GM23338 (cell line): Measurements from ENCODE around the gene CTXN1. TPM values are rescaled to one million over a fixed set of nuclear protein-coding genes. Genes with fewer than 3 reads are reported as not detected.

ENCODE experiments used
- ATAC-seq: fragments of 200-7000 bp; cut with Tn5 transposase; 3 replicates; pipeline ENCODE4 v1.9.1; 2020
- DNase-seq: peaks from one replicate; pipeline ENCODE4 v3.0.0-alpha.2; 2015; ENCODE audit warnings: low spot score
- H2AFZ ChIP-seq: fragments of 200-600 bp; sonication (generic); 2 replicates; pipeline ENCODE4 v1.8.0; 2016; ENCODE audit warnings: antibody characterized with exemption, mild to moderate bottlenecking, moderate library complexity
- H3F3A ChIP-seq: fragments of 200-600 bp; sonication (generic); replicated peaks from 2 replicates; pipeline ENCODE4 v1.8.0; 2017; ENCODE audit warnings: antibody characterized with exemption, mixed run types, low read depth
- H3K27ac ChIP-seq: fragments of 200-600 bp; sonication (generic); 2 replicates; pipeline ENCODE4 v1.6.1; 2016; ENCODE audit warnings: low read depth
- H3K27me3 ChIP-seq: fragments of 200-600 bp; sonication (generic); 2 replicates; pipeline ENCODE4 v1.8.0; 2016; ENCODE audit warnings: mild to moderate bottlenecking, mixed run types, moderate library complexity; ENCODE audit not compliant: insufficient read depth
- H3K36me3 ChIP-seq: fragments of 200-600 bp; sonication (generic); 2 replicates; pipeline ENCODE4 v1.8.0; 2016; ENCODE audit warnings: mild to moderate bottlenecking; ENCODE audit not compliant: insufficient read depth
- H3K4me1 ChIP-seq: fragments of 200-600 bp; sonication (generic); 2 replicates; pipeline ENCODE4 v1.8.0; 2016; ENCODE audit warnings: mild to moderate bottlenecking, moderate library complexity; ENCODE audit not compliant: insufficient read depth
- H3K4me2 ChIP-seq: fragments of 200-600 bp; sonication (generic); 2 replicates; pipeline ENCODE4 v1.7.1; 2017; ENCODE audit warnings: mixed run types
- H3K4me3 ChIP-seq: fragments of 200-600 bp; sonication (generic); 2 replicates; pipeline ENCODE4 v1.6.1; 2016; ENCODE audit warnings: mixed run types
- H3K79me2 ChIP-seq: fragments of 200-600 bp; sonication (generic); replicated peaks from 2 replicates; pipeline ENCODE4 v1.8.0; 2017; ENCODE audit warnings: mild to moderate bottlenecking; ENCODE audit not compliant: insufficient read depth
- H3K9me2 ChIP-seq: fragments of 200-600 bp; sonication (generic); 2 replicates; pipeline ENCODE4 v1.8.0; 2017; ENCODE audit not compliant: insufficient read depth
- H4K20me1 ChIP-seq: fragments of 200-600 bp; sonication (generic); replicated peaks from 2 replicates; pipeline ENCODE4 v1.8.0; 2017; ENCODE audit warnings: mild to moderate bottlenecking; ENCODE audit not compliant: insufficient read depth
- H3K27ac Mint-ChIP-seq: 2 replicates; pipeline ENCODE4 v1.8.0; 2020; ENCODE audit warnings: inconsistent platforms, mild to moderate bottlenecking, moderate library complexity, mixed read lengths
- H3K27me3 Mint-ChIP-seq: 3 replicates; pipeline ENCODE4 v1.8.0; 2022; ENCODE audit warnings: low read depth, mild to moderate bottlenecking, moderate library complexity, mixed read lengths, inconsistent platforms; ENCODE audit not compliant: insufficient read depth, poor library complexity
- H3K36me3 Mint-ChIP-seq: 3 replicates; pipeline ENCODE4 v1.8.0; 2021; ENCODE audit warnings: low read depth, mild to moderate bottlenecking, inconsistent platforms, moderate library complexity, mixed read lengths
- H3K4me1 Mint-ChIP-seq: 3 replicates; pipeline ENCODE4 v1.8.0; 2020; ENCODE audit warnings: mild to moderate bottlenecking, inconsistent platforms, mixed read lengths
- H3K4me3 Mint-ChIP-seq: 3 replicates; pipeline ENCODE4 v1.8.0; 2021; ENCODE audit warnings: moderate library complexity, mild to moderate bottlenecking, inconsistent platforms, mixed read lengths
- H3K9me3 Mint-ChIP-seq: 3 replicates; pipeline ENCODE4 v1.8.0; 2020; ENCODE audit warnings: moderate library complexity, mild to moderate bottlenecking, inconsistent platforms, mixed read lengths
- CREB1 ChIP-seq: fragments of 250-450 bp; sonication (Bioruptor Pico); IDR thresholded peaks from 2 replicates; pipeline ENCODE4 v1.5.0; 2020; ENCODE audit warnings: low read depth, mild to moderate bottlenecking, moderate library complexity
- EZH2 ChIP-seq: fragments of 200-600 bp; sonication (generic); IDR thresholded peaks from one replicate; pipeline ENCODE4 v1.8.0; 2017; ENCODE audit warnings: antibody characterized with exemption, mild to moderate bottlenecking, low read depth; ENCODE audit not compliant: unreplicated experiment
- EZH2phosphoT487 ChIP-seq: fragments of 200-600 bp; sonication (generic); IDR thresholded peaks from one replicate; pipeline ENCODE4 v1.8.1; 2018; ENCODE audit warnings: antibody characterized with exemption; ENCODE audit not compliant: unreplicated experiment
- JUNB ChIP-seq: IDR thresholded peaks from one replicate; pipeline ENCODE4 v1.6.1; 2016; ENCODE audit warnings: antibody characterized with exemption; ENCODE audit not compliant: unreplicated experiment
- NANOG ChIP-seq: IDR thresholded peaks from 2 replicates; pipeline ENCODE4 v1.6.1; 2016; ENCODE audit warnings: antibody characterized with exemption, borderline replicate concordance
- POLR2AphosphoS5 ChIP-seq: IDR thresholded peaks from 2 replicates; pipeline ENCODE4 v1.6.1; 2016; ENCODE audit warnings: antibody characterized with exemption, low read depth
- STAT1 ChIP-seq: IDR thresholded peaks from one replicate; pipeline ENCODE4 v1.6.1; 2016; ENCODE audit warnings: antibody characterized with exemption; ENCODE audit not compliant: unreplicated experiment
- ZNF114 ChIP-seq: fragments of 250-450 bp; sonication (Bioruptor Pico); IDR thresholded peaks from 2 replicates; pipeline ENCODE4 v1.5.0; 2020; ENCODE audit warnings: mild to moderate bottlenecking, moderate library complexity
- ZNF331 ChIP-seq: fragments of 250-450 bp; sonication (Bioruptor Pico); IDR thresholded peaks from 2 replicates; pipeline ENCODE4 v1.5.0; 2020; ENCODE audit warnings: low read depth, mild to moderate bottlenecking, moderate library complexity
- polyA plus RNA-seq: library from polyadenylated mRNA; unstranded; fragments of >200 nt; fragmentation: Nextera tagmentation; extraction: Ambion mirVana; gene quantifications from 2 replicates; pipeline ENCODE4 v1.2.1, GENCODE V29; 2016
- total RNA-seq: library from RNA; depleted of rRNA; stranded (reverse); fragments of >200 nt; shearing (Covaris generic); gene quantifications from 2 replicates; pipeline ENCODE4 v1.2.3, GENCODE V29; 2014
- TF ChIP-seq, protein P1 (sequence below): IDR thresholded peaks from one replicate; pipeline ENCODE4 v1.6.1; 2018; ENCODE audit warnings: antibody characterized with exemption; ENCODE audit not compliant: unreplicated experiment
- TF ChIP-seq, protein P2 (sequence below), 2 experiments: fragments of 200-600 bp in 1 of 2; sonication (generic) in 1 of 2; conservative IDR thresholded peaks; 2 replicates each; pipeline versions ENCODE4 v1.5.1 to v1.6.1; 2016 to 2017; ENCODE audit warnings: antibody characterized with exemption in 2 of 2, low read depth in 2 of 2, mild to moderate bottlenecking in 2 of 2, moderate library complexity in 1 of 2
- TF ChIP-seq, protein P3 (sequence below): fragments of 250-450 bp; sonication (Bioruptor Pico); IDR thresholded peaks from 2 replicates; pipeline ENCODE4 v1.5.0; 2020; ENCODE audit warnings: mild to moderate bottlenecking, moderate library complexity
- TF ChIP-seq, protein P4 (sequence below): IDR thresholded peaks from 2 replicates; pipeline ENCODE4 v1.6.1; 2016; ENCODE audit warnings: antibody characterized with exemption

The CTXN1 gene
- total and polyA plus RNA-seq, 2 experiments from 2014 or later, result 22.5 to 52.4 TPM

DNA sequence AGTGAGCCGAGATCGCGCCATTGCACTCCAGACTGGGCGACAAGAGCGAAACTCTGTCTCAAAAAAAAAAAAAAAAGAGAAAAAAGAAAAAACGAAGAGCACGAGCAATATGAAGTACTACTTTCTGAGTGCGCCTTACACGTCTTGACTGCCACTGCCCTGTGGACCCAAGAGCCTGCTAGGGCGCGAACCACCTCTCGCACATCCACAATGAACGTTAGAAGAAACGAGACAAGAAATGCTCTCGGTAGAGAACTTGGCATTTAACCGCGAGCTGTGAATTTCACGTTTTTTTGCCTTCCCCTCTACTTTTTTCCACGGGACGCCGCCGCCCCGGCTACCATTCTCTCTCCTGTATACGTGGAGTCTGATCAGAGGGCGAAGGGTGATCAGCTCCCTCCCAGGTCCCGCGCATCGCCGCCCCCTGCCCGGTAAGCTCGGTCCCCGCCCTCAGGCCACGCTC lies 17.1 kb upstream of the CTXN1 start:
- Histone ChIP-seq H3K4me2 (peak overlapping the region; percentile 94), H3K9me2 (no peaks in the 10 kb centered on the region), H3K27ac (peak overlapping the region; percentile 97), H3K4me1 (no peaks in the 10 kb centered on the region; the same call in 1 of the 2 replicates), H3K27me3 (no peaks in the 10 kb centered on the region), H4K20me1 (peaks cover 23% of the 10 kb centered on the region), H3K79me2 (peaks cover 59% of the 10 kb centered on the region), H3F3A (peaks cover 8% of the 10 kb centered on the region; the same call in 1 of the 2 replicates), H3K36me3 (peaks cover 11% of the 10 kb centered on the region), H3K4me3 (peak overlapping the region; percentile 99), H2AFZ (peak overlapping the region; percentile 68; the same call in 1 of the 2 replicates)
- Mint-ChIP-seq H3K4me1 (peaks cover 13% of the 10 kb centered on the region; the same call in 2 of the 3 replicates), H3K9me3 (peaks cover 14% of the 10 kb centered on the region), H3K4me3 (peak overlapping the region; percentile 94), H3K36me3 (peaks cover 49% of the 10 kb centered on the region), H3K27me3 (peaks cover 18% of the 10 kb centered on the region), H3K27ac (peak overlapping the region; percentile 100)
- DNase-seq (no peak), ATAC-seq (peak; percentile 46)
- TF ChIP-seq, protein P1, sequence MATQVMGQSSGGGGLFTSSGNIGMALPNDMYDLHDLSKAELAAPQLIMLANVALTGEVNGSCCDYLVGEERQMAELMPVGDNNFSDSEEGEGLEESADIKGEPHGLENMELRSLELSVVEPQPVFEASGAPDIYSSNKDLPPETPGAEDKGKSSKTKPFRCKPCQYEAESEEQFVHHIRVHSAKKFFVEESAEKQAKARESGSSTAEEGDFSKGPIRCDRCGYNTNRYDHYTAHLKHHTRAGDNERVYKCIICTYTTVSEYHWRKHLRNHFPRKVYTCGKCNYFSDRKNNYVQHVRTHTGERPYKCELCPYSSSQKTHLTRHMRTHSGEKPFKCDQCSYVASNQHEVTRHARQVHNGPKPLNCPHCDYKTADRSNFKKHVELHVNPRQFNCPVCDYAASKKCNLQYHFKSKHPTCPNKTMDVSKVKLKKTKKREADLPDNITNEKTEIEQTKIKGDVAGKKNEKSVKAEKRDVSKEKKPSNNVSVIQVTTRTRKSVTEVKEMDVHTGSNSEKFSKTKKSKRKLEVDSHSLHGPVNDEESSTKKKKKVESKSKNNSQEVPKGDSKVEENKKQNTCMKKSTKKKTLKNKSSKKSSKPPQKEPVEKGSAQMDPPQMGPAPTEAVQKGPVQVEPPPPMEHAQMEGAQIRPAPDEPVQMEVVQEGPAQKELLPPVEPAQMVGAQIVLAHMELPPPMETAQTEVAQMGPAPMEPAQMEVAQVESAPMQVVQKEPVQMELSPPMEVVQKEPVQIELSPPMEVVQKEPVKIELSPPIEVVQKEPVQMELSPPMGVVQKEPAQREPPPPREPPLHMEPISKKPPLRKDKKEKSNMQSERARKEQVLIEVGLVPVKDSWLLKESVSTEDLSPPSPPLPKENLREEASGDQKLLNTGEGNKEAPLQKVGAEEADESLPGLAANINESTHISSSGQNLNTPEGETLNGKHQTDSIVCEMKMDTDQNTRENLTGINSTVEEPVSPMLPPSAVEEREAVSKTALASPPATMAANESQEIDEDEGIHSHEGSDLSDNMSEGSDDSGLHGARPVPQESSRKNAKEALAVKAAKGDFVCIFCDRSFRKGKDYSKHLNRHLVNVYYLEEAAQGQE, result no peak
- TF ChIP-seq EZH2phosphoT487 (no peak), STAT1 (no peak), JUNB (no peak), CREB1 (CRISPR knock-in tag) (no peak), ZNF114 (CRISPR knock-in tag) (no peak), NANOG (no peak), EZH2 (no peak), ZNF331 (CRISPR knock-in tag) (no peak), POLR2AphosphoS5 (no peak)
- TF ChIP-seq, protein P2, sequence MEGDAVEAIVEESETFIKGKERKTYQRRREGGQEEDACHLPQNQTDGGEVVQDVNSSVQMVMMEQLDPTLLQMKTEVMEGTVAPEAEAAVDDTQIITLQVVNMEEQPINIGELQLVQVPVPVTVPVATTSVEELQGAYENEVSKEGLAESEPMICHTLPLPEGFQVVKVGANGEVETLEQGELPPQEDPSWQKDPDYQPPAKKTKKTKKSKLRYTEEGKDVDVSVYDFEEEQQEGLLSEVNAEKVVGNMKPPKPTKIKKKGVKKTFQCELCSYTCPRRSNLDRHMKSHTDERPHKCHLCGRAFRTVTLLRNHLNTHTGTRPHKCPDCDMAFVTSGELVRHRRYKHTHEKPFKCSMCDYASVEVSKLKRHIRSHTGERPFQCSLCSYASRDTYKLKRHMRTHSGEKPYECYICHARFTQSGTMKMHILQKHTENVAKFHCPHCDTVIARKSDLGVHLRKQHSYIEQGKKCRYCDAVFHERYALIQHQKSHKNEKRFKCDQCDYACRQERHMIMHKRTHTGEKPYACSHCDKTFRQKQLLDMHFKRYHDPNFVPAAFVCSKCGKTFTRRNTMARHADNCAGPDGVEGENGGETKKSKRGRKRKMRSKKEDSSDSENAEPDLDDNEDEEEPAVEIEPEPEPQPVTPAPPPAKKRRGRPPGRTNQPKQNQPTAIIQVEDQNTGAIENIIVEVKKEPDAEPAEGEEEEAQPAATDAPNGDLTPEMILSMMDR (conservative IDR thresholded peaks at IDR 0.05; ENCODE audit: low read depth in 2 of 2), result no peak
- TF ChIP-seq, protein P3, sequence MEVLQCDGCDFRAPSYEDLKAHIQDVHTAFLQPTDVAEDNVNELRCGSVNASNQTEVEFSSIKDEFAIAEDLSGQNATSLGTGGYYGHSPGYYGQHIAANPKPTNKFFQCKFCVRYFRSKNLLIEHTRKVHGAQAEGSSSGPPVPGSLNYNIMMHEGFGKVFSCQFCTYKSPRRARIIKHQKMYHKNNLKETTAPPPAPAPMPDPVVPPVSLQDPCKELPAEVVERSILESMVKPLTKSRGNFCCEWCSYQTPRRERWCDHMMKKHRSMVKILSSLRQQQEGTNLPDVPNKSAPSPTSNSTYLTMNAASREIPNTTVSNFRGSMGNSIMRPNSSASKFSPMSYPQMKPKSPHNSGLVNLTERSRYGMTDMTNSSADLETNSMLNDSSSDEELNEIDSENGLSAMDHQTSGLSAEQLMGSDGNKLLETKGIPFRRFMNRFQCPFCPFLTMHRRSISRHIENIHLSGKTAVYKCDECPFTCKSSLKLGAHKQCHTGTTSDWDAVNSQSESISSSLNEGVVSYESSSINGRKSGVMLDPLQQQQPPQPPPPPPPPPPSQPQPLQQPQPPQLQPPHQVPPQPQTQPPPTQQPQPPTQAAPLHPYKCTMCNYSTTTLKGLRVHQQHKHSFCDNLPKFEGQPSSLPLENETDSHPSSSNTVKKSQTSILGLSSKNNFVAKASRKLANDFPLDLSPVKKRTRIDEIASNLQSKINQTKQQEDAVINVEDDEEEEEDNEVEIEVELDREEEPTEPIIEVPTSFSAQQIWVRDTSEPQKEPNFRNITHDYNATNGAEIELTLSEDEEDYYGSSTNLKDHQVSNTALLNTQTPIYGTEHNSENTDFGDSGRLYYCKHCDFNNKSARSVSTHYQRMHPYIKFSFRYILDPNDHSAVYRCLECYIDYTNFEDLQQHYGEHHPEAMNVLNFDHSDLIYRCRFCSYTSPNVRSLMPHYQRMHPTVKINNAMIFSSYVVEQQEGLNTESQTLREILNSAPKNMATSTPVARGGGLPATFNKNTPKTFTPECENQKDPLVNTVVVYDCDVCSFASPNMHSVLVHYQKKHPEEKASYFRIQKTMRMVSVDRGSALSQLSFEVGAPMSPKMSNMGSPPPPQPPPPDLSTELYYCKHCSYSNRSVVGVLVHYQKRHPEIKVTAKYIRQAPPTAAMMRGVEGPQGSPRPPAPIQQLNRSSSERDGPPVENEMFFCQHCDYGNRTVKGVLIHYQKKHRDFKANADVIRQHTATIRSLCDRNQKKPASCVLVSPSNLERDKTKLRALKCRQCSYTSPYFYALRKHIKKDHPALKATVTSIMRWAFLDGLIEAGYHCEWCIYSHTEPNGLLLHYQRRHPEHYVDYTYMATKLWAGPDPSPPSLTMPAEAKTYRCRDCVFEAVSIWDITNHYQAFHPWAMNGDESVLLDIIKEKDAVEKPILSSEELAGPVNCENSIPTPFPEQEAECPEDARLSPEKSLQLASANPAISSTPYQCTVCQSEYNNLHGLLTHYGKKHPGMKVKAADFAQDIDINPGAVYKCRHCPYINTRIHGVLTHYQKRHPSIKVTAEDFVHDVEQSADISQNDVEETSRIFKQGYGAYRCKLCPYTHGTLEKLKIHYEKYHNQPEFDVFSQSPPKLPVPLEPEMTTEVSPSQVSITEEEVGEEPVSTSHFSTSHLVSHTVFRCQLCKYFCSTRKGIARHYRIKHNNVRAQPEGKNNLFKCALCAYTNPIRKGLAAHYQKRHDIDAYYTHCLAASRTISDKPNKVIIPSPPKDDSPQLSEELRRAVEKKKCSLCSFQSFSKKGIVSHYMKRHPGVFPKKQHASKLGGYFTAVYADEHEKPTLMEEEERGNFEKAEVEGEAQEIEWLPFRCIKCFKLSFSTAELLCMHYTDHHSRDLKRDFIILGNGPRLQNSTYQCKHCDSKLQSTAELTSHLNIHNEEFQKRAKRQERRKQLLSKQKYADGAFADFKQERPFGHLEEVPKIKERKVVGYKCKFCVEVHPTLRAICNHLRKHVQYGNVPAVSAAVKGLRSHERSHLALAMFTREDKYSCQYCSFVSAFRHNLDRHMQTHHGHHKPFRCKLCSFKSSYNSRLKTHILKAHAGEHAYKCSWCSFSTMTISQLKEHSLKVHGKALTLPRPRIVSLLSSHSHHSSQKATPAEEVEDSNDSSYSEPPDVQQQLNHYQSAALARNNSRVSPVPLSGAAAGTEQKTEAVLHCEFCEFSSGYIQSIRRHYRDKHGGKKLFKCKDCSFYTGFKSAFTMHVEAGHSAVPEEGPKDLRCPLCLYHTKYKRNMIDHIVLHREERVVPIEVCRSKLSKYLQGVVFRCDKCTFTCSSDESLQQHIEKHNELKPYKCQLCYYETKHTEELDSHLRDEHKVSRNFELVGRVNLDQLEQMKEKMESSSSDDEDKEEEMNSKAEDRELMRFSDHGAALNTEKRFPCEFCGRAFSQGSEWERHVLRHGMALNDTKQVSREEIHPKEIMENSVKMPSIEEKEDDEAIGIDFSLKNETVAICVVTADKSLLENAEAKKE, result no peak
- TF ChIP-seq, protein P4, sequence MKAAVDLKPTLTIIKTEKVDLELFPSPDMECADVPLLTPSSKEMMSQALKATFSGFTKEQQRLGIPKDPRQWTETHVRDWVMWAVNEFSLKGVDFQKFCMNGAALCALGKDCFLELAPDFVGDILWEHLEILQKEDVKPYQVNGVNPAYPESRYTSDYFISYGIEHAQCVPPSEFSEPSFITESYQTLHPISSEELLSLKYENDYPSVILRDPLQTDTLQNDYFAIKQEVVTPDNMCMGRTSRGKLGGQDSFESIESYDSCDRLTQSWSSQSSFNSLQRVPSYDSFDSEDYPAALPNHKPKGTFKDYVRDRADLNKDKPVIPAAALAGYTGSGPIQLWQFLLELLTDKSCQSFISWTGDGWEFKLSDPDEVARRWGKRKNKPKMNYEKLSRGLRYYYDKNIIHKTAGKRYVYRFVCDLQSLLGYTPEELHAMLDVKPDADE, result no peak
